Endothelial cell of umbilical vein (primary cell): ENCODE results near the gene ZNF614. TPM values are rescaled to one million over a fixed set of nuclear protein-coding genes. Genes with fewer than 3 reads are reported as not detected.

Experiments used
- BruUV-seq: library from RNA; stranded (reverse); fragments of 400-500 nt; replicated peaks from 2 replicates; lab custom pipeline; 2021; lab: Mats Ljungman, UMichigan
- CTCF ChIA-PET: fragments of 300-600, 350-600 bp; sonication (Branson Sonifier 250); formaldehyde crosslinking; loops from one replicate; lab custom pipeline; 2021; ENCODE audit warnings: antibody characterized with exemption, inconsistent platforms; lab: Charles Lee
- POLR2A ChIA-PET: fragments of 300-600, 350-600 bp; sonication (Branson Sonifier 250); formaldehyde crosslinking; loops from one replicate; lab custom pipeline; 2021; ENCODE audit warnings: antibody characterized with exemption, inconsistent platforms; lab: Charles Lee
- DNase-seq: peaks from one replicate; pipeline ENCODE4 v3.0.0-alpha.2; 2011; ENCODE audit warnings: low read depth, low spot score
- FAIRE-seq: peaks from 2 replicates; lab custom pipeline; 2011; peaks lifted over from hg19 to GRCh38; lab: Jason Lieb, UNC
- H2AFZ ChIP-seq: 2 replicates; pipeline ENCODE4 v1.6.0; 2012; ENCODE audit warnings: low read depth, low read length, control low read depth, inconsistent platforms
- H3K27ac ChIP-seq: 2 replicates; pipeline ENCODE4 v1.5.1; 2011; ENCODE audit warnings: low read depth, mild to moderate bottlenecking, control low read depth, low read length, moderate library complexity; ENCODE audit not compliant: insufficient read depth
- H3K27me3 ChIP-seq, 2 experiments: 2 replicates each; pipeline versions ENCODE4 v1.6.0 to v1.6.1; 2011; ENCODE audit warnings: low read length in 2 of 2, mixed read lengths in 1 of 2; ENCODE audit not compliant: control insufficient read depth in 2 of 2, insufficient read depth in 2 of 2
- H3K36me3 ChIP-seq, 2 experiments: 2 replicates in 1 of 2; 3 replicates in 1 of 2; pipeline ENCODE4 v1.5.1; 2011; ENCODE audit warnings: low read length in 2 of 2, mild to moderate bottlenecking in 1 of 2, moderate library complexity in 1 of 2; ENCODE audit not compliant: control insufficient read depth in 2 of 2, insufficient read depth in 2 of 2; ENCODE audit errors: extremely low read depth in 1 of 2
- H3K4me1 ChIP-seq: 3 replicates; pipeline ENCODE4 v1.5.1; 2011; ENCODE audit warnings: mild to moderate bottlenecking, low read length; ENCODE audit not compliant: control insufficient read depth, insufficient read depth; ENCODE audit errors: extremely low read depth
- H3K4me2 ChIP-seq: 2 replicates; pipeline ENCODE4 v1.6.1; 2011; ENCODE audit warnings: low read length, control low read depth, mixed read lengths; ENCODE audit not compliant: insufficient read depth
- H3K4me3 ChIP-seq, 3 experiments: fragments of 200-600 bp in 1 of 3; sonication (generic), shearing (Covaris generic) in 1 of 3; replicated peaks in 1 of 3; 2 replicates each; pipeline ENCODE4 v1.5.1; 2011 to 2016; ENCODE audit warnings: control low read depth in 3 of 3, low read length in 3 of 3, mild to moderate bottlenecking in 2 of 3, inconsistent platforms in 1 of 3, low read depth in 1 of 3, moderate library complexity in 1 of 3; ENCODE audit not compliant: insufficient read depth in 1 of 3
- H3K79me2 ChIP-seq: 2 replicates; pipeline ENCODE4 v1.6.0; 2012; ENCODE audit warnings: low read length, inconsistent platforms; ENCODE audit not compliant: control insufficient read depth, insufficient read depth
- H3K9ac ChIP-seq: replicated peaks from 2 replicates; pipeline ENCODE3; 2011; ENCODE audit warnings: low read length, control low read depth; ENCODE audit not compliant: insufficient read depth; ENCODE audit errors: extremely low read depth
- H3K9me1 ChIP-seq: replicated peaks from 3 replicates; pipeline ENCODE4 v1.6.0; 2011; ENCODE audit warnings: mild to moderate bottlenecking, low read length; ENCODE audit not compliant: control insufficient read depth, insufficient read depth; ENCODE audit errors: extremely low read depth
- H3K9me3 ChIP-seq: replicated peaks from 2 replicates; pipeline ENCODE4 v1.5.1; 2012; ENCODE audit warnings: low read length, inconsistent platforms; ENCODE audit not compliant: control insufficient read depth, insufficient read depth
- H4K20me1 ChIP-seq: replicated peaks from 2 replicates; pipeline ENCODE3; 2011; ENCODE audit warnings: mild to moderate bottlenecking, low read length; ENCODE audit not compliant: control insufficient read depth, insufficient read depth; ENCODE audit errors: extremely low read depth
- EZH2 ChIP-seq: IDR thresholded peaks from 2 replicates; pipeline ENCODE4 v1.6.1; 2012; ENCODE audit warnings: borderline replicate concordance, low read depth, mild to moderate bottlenecking, moderate library complexity, low read length, inconsistent platforms; ENCODE audit not compliant: severe bottlenecking
- FOS ChIP-seq: IDR thresholded peaks from 2 replicates; pipeline ENCODE4 v1.6.1; 2011; ENCODE audit warnings: mild to moderate bottlenecking, low read length, moderate library complexity, borderline replicate concordance; ENCODE audit not compliant: insufficient read depth
- GATA2 ChIP-seq: IDR thresholded peaks from 2 replicates; pipeline ENCODE4 v1.7.0; 2011; ENCODE audit warnings: low read depth, mild to moderate bottlenecking, moderate library complexity, mixed read lengths, low read length; ENCODE audit not compliant: insufficient read length, insufficient read depth
- JUN ChIP-seq: IDR thresholded peaks from 2 replicates; pipeline ENCODE4 v1.6.1; 2011; ENCODE audit warnings: borderline replicate concordance, low read depth; ENCODE audit not compliant: insufficient read length, insufficient read depth
- MYC ChIP-seq: IDR thresholded peaks from one replicate; pipeline ENCODE4 v1.6.1; 2011; ENCODE audit warnings: mild to moderate bottlenecking, low read depth, low read length
- POLR2A ChIP-seq: IDR thresholded peaks from 2 replicates; pipeline ENCODE4 v1.6.1; 2012; ENCODE audit warnings: low read depth, mild to moderate bottlenecking, control low read depth, low read length
- POLR2AphosphoS5 ChIP-seq: IDR thresholded peaks from 2 replicates; pipeline ENCODE4 v1.6.1; 2012; ENCODE audit warnings: low read depth, mild to moderate bottlenecking, control low read depth, low read length, moderate library complexity; ENCODE audit not compliant: insufficient read depth
- dilution Hi-C: fragments of 300-500 bp; cut with MboI; formaldehyde crosslinking; loops from one replicate; pipeline ENCODE4 v1.15.0; 2019; ENCODE audit warnings: low sequenced_read_pairs; ENCODE audit not compliant: extremely low pct_ligation_motif_present
- intact Hi-C: fragments of 100-400 bp; cut with micrococcal nuclease; formaldehyde crosslinking; loops from one replicate; pipeline ENCODE4 v1.10.0; 2022
- polyA plus RNA-seq, 4 experiments: library from polyadenylated mRNA; depleted of rRNA in 3 of 4; stranded (reverse) in 3 of 4; unstranded in 1 of 4; fragments of >200 nt; gene quantifications; 2 replicates each; pipeline versions ENCODE4 v1.2.1 to v1.2.3, GENCODE V29; 2011 to 2012; ENCODE audit warnings: missing spikeins in 1 of 4
- total RNA-seq: library from RNA; stranded (reverse); gene quantifications from 2 replicates; pipeline ENCODE4 v1.2.3, GENCODE V29; 2021
- TF ChIP-seq, protein P1 (sequence below), 2 donors: IDR thresholded peaks; 1 replicate in 1 of 2; 2 replicates in 1 of 2; pipeline ENCODE4 v1.5.1; 2011; ENCODE audit warnings: low read length in 2 of 2, mild to moderate bottlenecking in 2 of 2, moderate library complexity in 2 of 2, control low read depth in 1 of 2, inconsistent platforms in 1 of 2, low read depth in 1 of 2; ENCODE audit not compliant: insufficient read depth in 1 of 2; ENCODE audit errors: extremely low read depth in 1 of 2
- TF ChIP-seq, protein P2 (sequence below): IDR thresholded peaks from 2 replicates; pipeline ENCODE4 v1.6.1; 2011; ENCODE audit not compliant: insufficient read depth, insufficient read length

ZNF614 gene
- total and polyA plus RNA-seq, 2 donors (not counting 3 experiments of a cell fraction or from before 2014, with no cell fraction given): 2.5 to 7.8 TPM

DNA sequence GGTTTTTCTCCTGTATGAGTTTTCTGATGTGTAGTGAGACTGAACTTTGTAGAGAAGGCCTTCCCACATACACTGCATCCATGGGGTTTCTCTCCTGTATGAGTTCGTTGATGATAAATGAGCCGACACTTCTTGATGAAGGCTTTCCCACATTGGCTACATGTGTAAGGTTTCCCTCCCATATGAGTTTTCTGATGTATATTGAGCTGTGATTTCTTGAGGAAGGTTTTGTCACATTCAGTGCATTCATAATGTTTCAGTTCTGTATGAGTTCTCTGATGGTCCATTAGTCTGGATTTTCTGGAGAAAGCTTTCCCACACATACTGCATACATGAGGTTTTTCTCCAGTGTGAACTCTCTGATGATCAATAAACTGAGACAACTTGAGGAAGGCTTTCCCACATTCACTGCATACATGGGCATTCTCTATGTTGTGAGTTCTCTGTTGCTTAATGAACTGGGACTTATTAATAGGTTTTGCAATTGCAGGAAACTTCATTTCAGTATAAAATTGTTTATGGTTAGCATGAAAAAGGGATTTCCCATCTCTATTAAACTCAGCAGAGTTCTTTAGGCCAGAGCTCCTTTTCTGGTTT is 34.0 kb downstream of the ZNF614 start:
- FAIRE-seq (no peak), DNase-seq (no peak)
- peaks cover 5 to 7% of the 10 kb centered on the region in 2 experiments for H3K36me3 ChIP-seq
- no peak overlapping the region for H3K9ac ChIP-seq
- H2AFZ ChIP-seq: no peak overlapping the region
- no peaks in the 10 kb centered on the region for H3K9me1 ChIP-seq
- intact Hi-C loops: no loop called here
- H3K27ac ChIP-seq: no peak overlapping the region
- no peaks in the 10 kb centered on the region for H4K20me1 ChIP-seq
- POLR2A ChIA-PET: no interaction called here
- H3K4me3 ChIP-seq: no peak overlapping the region
- H3K79me2 ChIP-seq: no peaks in the 10 kb centered on the region
- dilution Hi-C loops: no loop called here
- TF ChIP-seq POLR2A: no peak
- no peak for TF ChIP-seq JUN
- TF ChIP-seq, protein P1, sequence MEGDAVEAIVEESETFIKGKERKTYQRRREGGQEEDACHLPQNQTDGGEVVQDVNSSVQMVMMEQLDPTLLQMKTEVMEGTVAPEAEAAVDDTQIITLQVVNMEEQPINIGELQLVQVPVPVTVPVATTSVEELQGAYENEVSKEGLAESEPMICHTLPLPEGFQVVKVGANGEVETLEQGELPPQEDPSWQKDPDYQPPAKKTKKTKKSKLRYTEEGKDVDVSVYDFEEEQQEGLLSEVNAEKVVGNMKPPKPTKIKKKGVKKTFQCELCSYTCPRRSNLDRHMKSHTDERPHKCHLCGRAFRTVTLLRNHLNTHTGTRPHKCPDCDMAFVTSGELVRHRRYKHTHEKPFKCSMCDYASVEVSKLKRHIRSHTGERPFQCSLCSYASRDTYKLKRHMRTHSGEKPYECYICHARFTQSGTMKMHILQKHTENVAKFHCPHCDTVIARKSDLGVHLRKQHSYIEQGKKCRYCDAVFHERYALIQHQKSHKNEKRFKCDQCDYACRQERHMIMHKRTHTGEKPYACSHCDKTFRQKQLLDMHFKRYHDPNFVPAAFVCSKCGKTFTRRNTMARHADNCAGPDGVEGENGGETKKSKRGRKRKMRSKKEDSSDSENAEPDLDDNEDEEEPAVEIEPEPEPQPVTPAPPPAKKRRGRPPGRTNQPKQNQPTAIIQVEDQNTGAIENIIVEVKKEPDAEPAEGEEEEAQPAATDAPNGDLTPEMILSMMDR (IDR thresholded peaks at IDR 0.05; ENCODE audit: extremely low read depth in 1 of 2, insufficient read depth in 1 of 2, low read depth in 1 of 2, low read length in 2 of 2): no peak
- TF ChIP-seq EZH2: no peak
- TF ChIP-seq POLR2AphosphoS5: no peak
- TF ChIP-seq, protein P2, sequence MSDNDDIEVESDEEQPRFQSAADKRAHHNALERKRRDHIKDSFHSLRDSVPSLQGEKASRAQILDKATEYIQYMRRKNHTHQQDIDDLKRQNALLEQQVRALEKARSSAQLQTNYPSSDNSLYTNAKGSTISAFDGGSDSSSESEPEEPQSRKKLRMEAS: no peak
- no peak for TF ChIP-seq MYC
- TF ChIP-seq FOS: no peak
- no peak for TF ChIP-seq GATA2
- no peaks in the 10 kb centered on the region for H3K4me1 ChIP-seq
- CTCF ChIA-PET: interaction anchor here (0.6 kb wide), 1 partner anchor 195 kb away, joined by 3 read pairs; the partner anchor contains the start of gene PPP2R1A
- H3K27me3 ChIP-seq: no peaks in the 10 kb centered on the region
- H3K9me3 ChIP-seq: peaks cover 19% of the 10 kb centered on the region
- H3K4me2 ChIP-seq: no peak overlapping the region
- BruUV-seq: no TSS peak
